Gastroesophageal sphincter (tissue), 4 donors: ENCODE data around the gene SOX4. TPM values are rescaled to one million over a fixed set of nuclear protein-coding genes. Genes with fewer than 3 reads are reported as not detected.
A peak's percentile ranks its signal among the peaks of the same experiment; 100 is the strongest.

Experiments
- ATAC-seq: fragments of 150-250 bp; one replicate; pipeline ENCODE4 v1.9.1; 2016; ENCODE audit warnings: mild to moderate bottlenecking, moderate library complexity
- H3K27ac ChIP-seq, 4 donors: fragments of 200-600 bp; sonication (generic) in 3 of 4; 1 replicate in 3 of 4; 2 replicates in 1 of 4; pipeline ENCODE4 v1.5.1; 2016 to 2019
- H3K27me3 ChIP-seq: fragments of 200-600 bp; sonication (generic); one replicate; pipeline ENCODE4 v1.5.1; 2019
- H3K36me3 ChIP-seq, 2 donors: fragments of 200-600 bp; sonication (generic); one replicate each; pipeline ENCODE4 v1.5.1; 2019; ENCODE audit warnings: control low read depth in 1 of 2
- H3K4me1 ChIP-seq, 3 donors: fragments of 200-600 bp; sonication (generic); 1 replicate in 2 of 3; 2 replicates in 1 of 3; pipeline ENCODE4 v1.5.1; 2016 to 2019; ENCODE audit warnings: control low read depth in 2 of 3
- H3K4me3 ChIP-seq, 2 donors: fragments of 200-600 bp; sonication (generic); one replicate each; pipeline ENCODE4 v1.5.1; 2019; ENCODE audit warnings: mild to moderate bottlenecking in 1 of 2, moderate library complexity in 1 of 2
- H3K9me3 ChIP-seq, 3 donors: fragments of 200-600 bp; sonication (generic); one replicate each; pipeline ENCODE4 v1.5.1; 2017 to 2019; ENCODE audit warnings: control low read depth in 2 of 3
- CTCF ChIP-seq, 4 experiments: fragments of 200-600 bp in 2 of 4; fragments of 450-650 bp in 2 of 4; sonication (generic) in 1 of 4; IDR thresholded peaks; one replicate each; pipeline ENCODE4 v1.5.1; 2017 to 2019; ENCODE audit warnings: antibody characterized with exemption in 4 of 4, mild to moderate bottlenecking in 2 of 4, moderate library complexity in 2 of 4
- EP300 ChIP-seq: sonication (generic); formaldehyde crosslinking; IDR thresholded peaks from one replicate; pipeline ENCODE4 v1.6.1; 2017; ENCODE audit warnings: antibody characterized with exemption, mild to moderate bottlenecking
- POLR2A ChIP-seq, 2 donors: fragments of 450-650 bp; IDR thresholded peaks; one replicate each; pipeline ENCODE4 v1.6.1; 2017; ENCODE audit warnings: antibody characterized with exemption in 2 of 2, mild to moderate bottlenecking in 2 of 2, moderate library complexity in 1 of 2
- POLR2AphosphoS5 ChIP-seq: sonication (generic); formaldehyde crosslinking; IDR thresholded peaks from one replicate; pipeline ENCODE4 v1.6.1; 2017; ENCODE audit warnings: antibody characterized with exemption
- WGBS, 2 donors: methylation state at CpG; one replicate each; pipeline ENCODE4 v1.1.5; 2018; ENCODE audit warnings: low coverage in 1 of 2; 5-methylcytosine and 5-hydroxymethylcytosine counted together
- total RNA-seq, 4 donors: library from RNA; depleted of rRNA; stranded (reverse); fragments of >200 nt; gene quantifications; one replicate each; pipeline ENCODE4 v1.1.0, GENCODE V29; 2016

SOX4 gene
- total RNA-seq, 4 donors from 2014 or later: 3.3 to 4.6 (median 4.1) TPM

- Histone ChIP-seq H3K36me3 (no peaks in the 10 kb centered on the region), H3K27me3 (no peaks in the 10 kb centered on the region), H3K27ac (peak overlapping the region; percentile 66 to 97 (median 94)), H3K4me3 (peak overlapping the region; percentile 48 to 88), H3K9me3 (no peaks in the 10 kb centered on the region), H3K4me1 (peaks cover 0 to 38% (median 2%) of the 10 kb centered on the region in 3 donors)
- WGBS, 2 donors: 2% methylated on average over 13 to 14 of the region's 14 CpGs
- TF ChIP-seq CTCF (IDR thresholded peaks at IDR 0.05) (peak; percentile 53 to 67 (median 65)), POLR2A (IDR thresholded peaks at IDR 0.05) (no peak), POLR2AphosphoS5 (no peak), EP300 (no peak)
- no peak for ATAC-seq
These were observed 3.6 kb downstream of the SOX4 start for GRCh38 chr6:21596949-21597682.

GRCh38 chr6:21597801-21598673 lies 4.5 kb downstream of the SOX4 start:
- ATAC-seq: no peak
- H3K27ac ChIP-seq: peak overlapping the region in 2 of 4 donors; percentile 94 to 97
- H3K27me3 ChIP-seq: no peaks in the 10 kb centered on the region
- peak overlapping the region; percentile 48 to 88 for H3K4me3 ChIP-seq
- no peaks in the 10 kb centered on the region for H3K36me3 ChIP-seq
- no peak for TF ChIP-seq POLR2AphosphoS5
- TF ChIP-seq POLR2A (IDR thresholded peaks at IDR 0.05): no peak
- TF ChIP-seq CTCF (IDR thresholded peaks at IDR 0.05): no peak
- TF ChIP-seq EP300: no peak
- no peaks in the 10 kb centered on the region for H3K9me3 ChIP-seq
- H3K4me1 ChIP-seq: peaks cover 0 to 34% (median 2%) of the 10 kb centered on the region in 3 donors
- 4% methylated on average over 14 of the region's 14 CpGs for WGBS, 2 donors

GRCh38 chr6:21598674-21599023 lies 5.1 kb downstream of the SOX4 start:
- Histone ChIP-seq H3K36me3 (no peaks in the 10 kb centered on the region), H3K9me3 (no peaks in the 10 kb centered on the region), H3K27me3 (no peaks in the 10 kb centered on the region), H3K4me3 (peak overlapping the region in 1 of 2 donors; percentile 88), H3K4me1 (peaks cover 0 to 30% (median 2%) of the 10 kb centered on the region in 3 donors), H3K27ac (no peak overlapping the region)
- 14 to 15% methylated on average over 3 of the region's 3 CpGs for WGBS, 2 donors
- TF ChIP-seq CTCF (IDR thresholded peaks at IDR 0.05) (no peak), POLR2AphosphoS5 (no peak), POLR2A (IDR thresholded peaks at IDR 0.05) (no peak)
- no peak for ATAC-seq

- Histone ChIP-seq H3K4me1 (peaks cover 0 to 30% (median 2%) of the 10 kb centered on the region in 3 donors), H3K27me3 (no peaks in the 10 kb centered on the region), H3K4me3 (no peak overlapping the region), H3K36me3 (no peaks in the 10 kb centered on the region), H3K9me3 (no peaks in the 10 kb centered on the region), H3K27ac (no peak overlapping the region)
- ATAC-seq: no peak
- WGBS, 2 donors: 58 to 62% methylated on average over 3 of the region's 3 CpGs
- no peak for TF ChIP-seq CTCF (IDR thresholded peaks at IDR 0.05)
- no peak for TF ChIP-seq POLR2AphosphoS5
- no peak for TF ChIP-seq POLR2A (IDR thresholded peaks at IDR 0.05)
- TF ChIP-seq EP300: no peak
These were observed 5.6 kb downstream of the SOX4 start for GRCh38 chr6:21599051-21599696.
